ENCODE measurements around the gene HNRNPU.
A peak's percentile ranks its signal among the peaks of the same experiment; 100 is the strongest.

DNA sequence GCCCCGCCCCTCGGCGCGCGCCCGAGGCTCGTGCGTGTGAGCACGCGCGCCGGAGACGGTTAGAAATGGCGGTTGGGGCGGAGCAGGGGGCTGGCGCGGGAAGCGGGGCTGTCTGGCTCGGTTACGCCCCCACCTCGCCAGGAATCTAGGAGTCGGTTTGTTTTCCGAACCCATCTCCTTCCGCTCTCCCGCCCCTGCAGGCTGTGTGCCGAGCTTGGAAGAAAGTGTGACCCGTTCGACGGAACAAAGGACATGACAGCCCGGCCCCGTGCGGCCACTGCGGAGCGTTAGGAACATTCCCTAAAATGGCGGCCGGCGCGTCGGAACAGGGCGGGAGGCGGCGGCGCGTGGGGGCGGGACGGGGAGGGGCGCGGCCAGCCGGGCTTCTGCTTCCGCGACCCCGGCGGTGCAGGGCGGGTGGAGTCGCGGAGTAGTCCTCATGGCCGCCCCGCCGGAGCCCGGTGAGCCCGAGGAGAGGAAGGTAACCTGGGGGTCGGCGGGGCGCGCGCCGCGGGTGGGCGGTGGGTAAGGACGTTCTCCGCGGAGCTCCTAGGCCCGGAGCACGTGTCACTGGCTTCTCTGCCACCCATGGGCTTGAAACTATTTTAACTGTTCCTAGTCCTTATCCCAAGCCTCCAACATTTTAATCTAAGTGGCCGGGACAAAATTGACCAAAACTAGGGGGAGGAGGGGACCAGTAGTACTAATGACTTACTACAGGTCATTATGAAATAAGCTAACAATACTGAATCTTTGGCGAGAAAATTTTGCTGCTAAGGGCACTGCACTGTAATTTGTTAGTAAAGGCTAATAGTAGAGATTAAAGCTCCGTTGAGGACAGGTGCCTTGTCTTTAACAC, 28.8 kb downstream of the HNRNPU start, which contains the start of gene COX20:
- TF ChIP-seq, protein P1, sequence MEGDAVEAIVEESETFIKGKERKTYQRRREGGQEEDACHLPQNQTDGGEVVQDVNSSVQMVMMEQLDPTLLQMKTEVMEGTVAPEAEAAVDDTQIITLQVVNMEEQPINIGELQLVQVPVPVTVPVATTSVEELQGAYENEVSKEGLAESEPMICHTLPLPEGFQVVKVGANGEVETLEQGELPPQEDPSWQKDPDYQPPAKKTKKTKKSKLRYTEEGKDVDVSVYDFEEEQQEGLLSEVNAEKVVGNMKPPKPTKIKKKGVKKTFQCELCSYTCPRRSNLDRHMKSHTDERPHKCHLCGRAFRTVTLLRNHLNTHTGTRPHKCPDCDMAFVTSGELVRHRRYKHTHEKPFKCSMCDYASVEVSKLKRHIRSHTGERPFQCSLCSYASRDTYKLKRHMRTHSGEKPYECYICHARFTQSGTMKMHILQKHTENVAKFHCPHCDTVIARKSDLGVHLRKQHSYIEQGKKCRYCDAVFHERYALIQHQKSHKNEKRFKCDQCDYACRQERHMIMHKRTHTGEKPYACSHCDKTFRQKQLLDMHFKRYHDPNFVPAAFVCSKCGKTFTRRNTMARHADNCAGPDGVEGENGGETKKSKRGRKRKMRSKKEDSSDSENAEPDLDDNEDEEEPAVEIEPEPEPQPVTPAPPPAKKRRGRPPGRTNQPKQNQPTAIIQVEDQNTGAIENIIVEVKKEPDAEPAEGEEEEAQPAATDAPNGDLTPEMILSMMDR (IDR thresholded peaks at IDR 0.05) = no peak
- TF ChIP-seq POLR2A (IDR thresholded peaks at IDR 0.05) = peak; percentile 42 to 70
